ENCODE measurements around the gene SLU7.
"Not testable (repeated sequence)": the region's sequence is repeated elsewhere in the genome, so short reads cannot be mapped to it uniquely, and the experiment has no call there.

Gene SLU7

DNA sequence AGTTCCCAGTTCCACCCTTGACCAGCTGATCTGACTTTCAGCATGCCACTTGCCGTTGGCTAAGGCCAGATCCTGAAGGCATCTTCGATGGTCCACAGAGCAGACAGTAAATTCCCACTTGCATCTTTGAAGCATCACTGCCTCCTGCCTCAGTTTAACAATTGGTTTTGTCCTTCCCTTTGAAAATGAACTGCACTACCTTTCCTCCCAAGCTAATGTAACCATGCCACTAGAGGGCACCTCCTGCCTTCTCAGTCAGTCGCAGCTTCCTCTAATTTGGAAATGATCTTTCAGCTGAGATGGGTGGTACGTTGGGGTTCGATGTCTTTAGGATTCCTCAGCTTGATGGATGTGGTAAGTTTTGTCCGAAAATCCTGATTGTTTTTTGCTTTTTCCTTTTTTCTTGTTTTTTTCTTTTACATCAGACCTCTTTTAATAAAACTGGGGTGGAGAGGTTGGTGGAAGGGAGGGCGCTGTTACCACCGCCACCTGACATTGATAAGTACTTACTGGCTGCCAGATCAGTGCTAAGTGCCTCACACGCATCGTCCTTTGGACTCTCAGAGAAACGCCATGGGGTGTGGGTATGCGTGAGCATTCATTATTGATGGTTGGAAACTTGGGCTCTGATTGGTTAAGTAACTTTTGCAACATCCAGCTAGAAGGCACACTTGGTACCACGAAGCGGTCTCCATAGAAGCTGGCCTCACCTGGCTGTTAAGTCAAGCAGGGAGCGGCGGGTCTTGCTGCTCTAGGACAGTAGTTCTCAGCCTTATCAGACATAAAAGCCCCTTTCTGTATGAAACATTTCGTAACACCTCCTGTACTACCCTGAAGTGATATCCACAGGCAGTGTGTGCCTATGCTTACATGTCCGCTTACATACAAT is 19.7 kb upstream of the SLU7 start:
- peak overlapping the region; percentile 57 for H3K27ac ChIP-seq (ENCODE audit: insufficient read depth, low read length, poor library complexity, severe bottlenecking)
- peak; percentile 10 to 39 (median 38) for DNase-seq
- H3K9me3 ChIP-seq (ENCODE audit: control insufficient read depth, low read length): no peaks in the 10 kb centered on the region
- H3K27me3 ChIP-seq (replicated peaks; ENCODE audit: control insufficient read depth, insufficient read depth, low read length, poor library complexity, severe bottlenecking): no peaks in the 10 kb centered on the region
- H3K4me3 ChIP-seq (ENCODE audit: insufficient read depth, low read depth, low read length, poor library complexity, severe bottlenecking): peak overlapping the region; percentile 66
- H3K36me3 ChIP-seq (ENCODE audit: control insufficient read depth, insufficient read depth, low read length): no peaks in the 10 kb centered on the region
- no peaks in the 10 kb centered on the region for H3K4me1 ChIP-seq (ENCODE audit: control insufficient read depth, insufficient read depth, low read length, poor library complexity, severe bottlenecking)

DNA sequence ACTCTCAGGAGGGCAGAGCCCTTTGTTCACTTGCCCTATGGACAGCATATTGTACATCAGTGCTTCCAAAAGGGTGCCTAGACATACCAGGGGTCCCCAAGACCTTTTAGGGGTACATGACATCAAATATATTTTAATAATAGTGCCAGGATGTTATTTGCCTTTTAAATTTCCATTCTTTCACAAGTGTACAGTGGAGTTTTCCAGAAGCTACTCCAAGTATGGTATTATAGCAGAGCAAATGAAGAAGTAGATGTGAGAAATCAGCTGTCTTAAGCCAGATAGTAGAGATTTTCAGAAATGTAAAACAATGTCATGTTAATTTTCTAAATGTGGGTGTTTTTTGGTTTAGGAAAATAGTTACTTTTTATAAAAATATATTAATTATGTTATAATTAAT is 18.4 kb upstream of the SLU7 start:
- no peaks in the 10 kb centered on the region for H3K4me1 ChIP-seq (ENCODE audit: control insufficient read depth, insufficient read depth, low read length, poor library complexity, severe bottlenecking)
- H3K27me3 ChIP-seq (replicated peaks; ENCODE audit: control insufficient read depth, insufficient read depth, low read length, poor library complexity, severe bottlenecking): no peaks in the 10 kb centered on the region
- no peak overlapping the region for H3K4me3 ChIP-seq (ENCODE audit: insufficient read depth, low read depth, low read length, poor library complexity, severe bottlenecking)
- DNase-seq: no peak
- H3K36me3 ChIP-seq (ENCODE audit: control insufficient read depth, insufficient read depth, low read length): no peaks in the 10 kb centered on the region
- H3K27ac ChIP-seq (ENCODE audit: insufficient read depth, low read length, poor library complexity, severe bottlenecking): no peak overlapping the region
- H3K9me3 ChIP-seq (ENCODE audit: control insufficient read depth, low read length): no peaks in the 10 kb centered on the region

DNA sequence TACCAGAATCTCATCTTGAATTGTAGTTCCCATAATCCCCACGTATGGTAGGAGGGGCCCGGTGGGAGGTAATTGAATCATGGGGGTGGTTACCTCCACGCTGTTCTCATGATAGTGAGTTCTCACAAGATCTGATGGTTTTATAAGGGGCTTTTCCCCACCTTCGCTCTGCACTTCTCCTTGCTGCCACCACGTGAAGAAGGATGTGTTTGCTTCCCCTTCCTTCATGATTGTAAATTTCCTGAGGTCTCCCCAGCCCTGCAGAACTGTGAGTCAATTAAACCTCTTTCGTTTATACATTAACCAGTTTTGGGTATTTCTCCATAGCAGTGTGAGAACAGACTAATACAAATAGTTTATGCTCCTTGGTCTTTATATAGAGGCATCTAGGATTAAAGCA is 17.8 kb upstream of the SLU7 start:
- not testable (repeated sequence) for H3K4me1 ChIP-seq (ENCODE audit: control insufficient read depth, insufficient read depth, low read length, poor library complexity, severe bottlenecking)

DNA sequence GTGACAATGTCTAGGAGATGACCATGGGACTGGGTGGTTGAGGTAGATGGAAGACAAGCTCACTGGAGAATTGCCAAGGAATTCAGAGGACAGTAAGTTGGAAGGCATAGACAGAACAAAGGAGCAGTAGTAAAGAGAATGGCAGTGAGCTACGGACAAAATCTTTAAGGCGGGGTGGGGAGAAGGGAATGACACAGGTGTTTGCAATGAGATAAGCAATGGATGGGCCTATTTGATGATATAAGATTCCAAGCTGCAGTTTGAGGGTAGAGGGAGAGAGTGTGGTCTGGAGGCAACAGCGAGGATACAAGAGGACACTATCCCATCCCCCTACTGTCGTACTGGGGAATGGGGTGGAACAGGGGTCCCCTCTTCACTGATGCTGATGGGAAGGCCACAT is 17.1 kb upstream of the SLU7 start:
- no peaks in the 10 kb centered on the region for H3K9me3 ChIP-seq (ENCODE audit: control insufficient read depth, low read length)

More for the DNA sequence above, 17.8 kb upstream of the SLU7 start:
- not testable (repeated sequence) for H3K9me3 ChIP-seq (ENCODE audit: control insufficient read depth, low read length); DNase-seq; H3K36me3 ChIP-seq (ENCODE audit: control insufficient read depth, insufficient read depth, low read length); H3K4me3 ChIP-seq (ENCODE audit: insufficient read depth, low read depth, low read length, poor library complexity, severe bottlenecking); H3K27ac ChIP-seq (ENCODE audit: insufficient read depth, low read length, poor library complexity, severe bottlenecking); H3K27me3 ChIP-seq (replicated peaks; ENCODE audit: control insufficient read depth, insufficient read depth, low read length, poor library complexity, severe bottlenecking)

GRCh38 chr5:160435532-160435931 is 16.7 kb upstream of the SLU7 start:
- Histone ChIP-seq H3K36me3 (ENCODE audit: control insufficient read depth, insufficient read depth, low read length) (no peaks in the 10 kb centered on the region), H3K9me3 (ENCODE audit: control insufficient read depth, low read length) (no peaks in the 10 kb centered on the region), H3K4me1 (ENCODE audit: control insufficient read depth, insufficient read depth, low read length, poor library complexity, severe bottlenecking) (no peaks in the 10 kb centered on the region), H3K27me3 (replicated peaks; ENCODE audit: control insufficient read depth, insufficient read depth, low read length, poor library complexity, severe bottlenecking) (no peaks in the 10 kb centered on the region), H3K27ac (ENCODE audit: insufficient read depth, low read length, poor library complexity, severe bottlenecking) (no peak overlapping the region), H3K4me3 (ENCODE audit: insufficient read depth, low read depth, low read length, poor library complexity, severe bottlenecking) (no peak overlapping the region)
- DNase-seq: no peak

More for the DNA sequence above, 17.1 kb upstream of the SLU7 start:
- no peak for DNase-seq
- Histone ChIP-seq H3K27me3 (replicated peaks; ENCODE audit: control insufficient read depth, insufficient read depth, low read length, poor library complexity, severe bottlenecking) (no peaks in the 10 kb centered on the region), H3K36me3 (ENCODE audit: control insufficient read depth, insufficient read depth, low read length) (no peaks in the 10 kb centered on the region), H3K4me1 (ENCODE audit: control insufficient read depth, insufficient read depth, low read length, poor library complexity, severe bottlenecking) (no peaks in the 10 kb centered on the region), H3K27ac (ENCODE audit: insufficient read depth, low read length, poor library complexity, severe bottlenecking) (no peak overlapping the region), H3K4me3 (ENCODE audit: insufficient read depth, low read depth, low read length, poor library complexity, severe bottlenecking) (no peak overlapping the region)

GRCh38 chr5:160434022-160434531 is 15.2 kb upstream of the SLU7 start:
- no peaks in the 10 kb centered on the region for H3K36me3 ChIP-seq (ENCODE audit: control insufficient read depth, insufficient read depth, low read length)
- H3K9me3 ChIP-seq (ENCODE audit: control insufficient read depth, low read length): no peaks in the 10 kb centered on the region
- no peak for DNase-seq
- H3K27ac ChIP-seq (ENCODE audit: insufficient read depth, low read length, poor library complexity, severe bottlenecking): no peak overlapping the region
- no peaks in the 10 kb centered on the region for H3K4me1 ChIP-seq (ENCODE audit: control insufficient read depth, insufficient read depth, low read length, poor library complexity, severe bottlenecking)
- H3K27me3 ChIP-seq (replicated peaks; ENCODE audit: control insufficient read depth, insufficient read depth, low read length, poor library complexity, severe bottlenecking): no peaks in the 10 kb centered on the region
- no peak overlapping the region for H3K4me3 ChIP-seq (ENCODE audit: insufficient read depth, low read depth, low read length, poor library complexity, severe bottlenecking)

GRCh38 chr5:160432787-160433186 is 13.9 kb upstream of the SLU7 start:
- no peaks in the 10 kb centered on the region for H3K9me3 ChIP-seq (ENCODE audit: control insufficient read depth, low read length)
- no peaks in the 10 kb centered on the region for H3K4me1 ChIP-seq (ENCODE audit: control insufficient read depth, insufficient read depth, low read length, poor library complexity, severe bottlenecking)
- H3K36me3 ChIP-seq (ENCODE audit: control insufficient read depth, insufficient read depth, low read length): peaks cover 3% of the 10 kb centered on the region
- no peak overlapping the region for H3K27ac ChIP-seq (ENCODE audit: insufficient read depth, low read length, poor library complexity, severe bottlenecking)
- H3K4me3 ChIP-seq (ENCODE audit: insufficient read depth, low read depth, low read length, poor library complexity, severe bottlenecking): no peak overlapping the region
- DNase-seq: no peak
- no peaks in the 10 kb centered on the region for H3K27me3 ChIP-seq (replicated peaks; ENCODE audit: control insufficient read depth, insufficient read depth, low read length, poor library complexity, severe bottlenecking)

DNA sequence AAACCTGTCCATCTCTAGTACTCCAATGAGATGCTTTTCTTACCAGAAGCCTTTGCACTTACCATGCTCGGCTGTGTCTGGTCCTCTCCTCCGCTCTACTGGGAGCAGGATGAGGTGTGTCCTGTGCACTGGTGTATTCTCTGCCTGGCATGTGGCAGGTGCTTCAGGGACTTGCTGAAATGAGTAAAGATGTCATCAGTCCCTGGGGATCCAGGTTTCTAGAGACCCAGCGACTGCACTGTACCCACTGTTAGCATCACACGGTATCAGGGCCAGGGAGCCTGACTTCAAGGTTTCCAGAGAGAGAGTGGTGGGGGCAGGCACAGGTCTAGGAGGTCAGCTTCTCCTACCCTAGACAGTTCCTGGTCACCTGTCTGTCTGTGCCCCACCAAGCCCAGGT is 13.3 kb upstream of the SLU7 start:
- Histone ChIP-seq H3K36me3 (ENCODE audit: control insufficient read depth, insufficient read depth, low read length) (peaks cover 3% of the 10 kb centered on the region), H3K27ac (ENCODE audit: insufficient read depth, low read length, poor library complexity, severe bottlenecking) (no peak overlapping the region), H3K4me3 (ENCODE audit: insufficient read depth, low read depth, low read length, poor library complexity, severe bottlenecking) (no peak overlapping the region), H3K27me3 (replicated peaks; ENCODE audit: control insufficient read depth, insufficient read depth, low read length, poor library complexity, severe bottlenecking) (no peaks in the 10 kb centered on the region), H3K4me1 (ENCODE audit: control insufficient read depth, insufficient read depth, low read length, poor library complexity, severe bottlenecking) (no peaks in the 10 kb centered on the region), H3K9me3 (ENCODE audit: control insufficient read depth, low read length) (no peaks in the 10 kb centered on the region)
- no peak for DNase-seq

GRCh38 chr5:160427607-160428006 is 8.7 kb upstream of the SLU7 start:
- peaks cover 3% of the 10 kb centered on the region for H3K36me3 ChIP-seq (ENCODE audit: control insufficient read depth, insufficient read depth, low read length)
- DNase-seq: no peak
- no peak overlapping the region for H3K27ac ChIP-seq (ENCODE audit: insufficient read depth, low read length, poor library complexity, severe bottlenecking)

DNA sequence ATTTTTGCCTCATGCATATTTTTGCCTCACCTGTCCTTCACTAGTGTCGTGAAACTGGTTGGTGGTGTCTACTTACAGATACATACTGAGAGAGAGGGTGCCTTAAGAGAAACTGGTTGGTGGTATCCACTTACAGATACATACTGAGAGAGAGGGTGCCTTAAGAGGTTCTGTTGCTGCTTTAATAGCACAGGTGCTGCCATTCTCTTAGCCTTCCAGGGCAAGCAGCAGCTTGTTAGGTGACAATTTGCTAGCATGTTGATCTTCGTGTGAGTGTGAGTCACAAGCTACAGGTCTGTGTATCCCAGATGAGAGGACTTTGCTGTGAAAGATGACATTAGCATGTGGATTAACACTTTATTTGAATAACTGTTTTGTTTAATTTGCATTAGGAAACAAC is 4.2 kb upstream of the SLU7 start:
- DNase-seq: no peak
- Histone ChIP-seq H3K9me3 (ENCODE audit: control insufficient read depth, low read length) (no peaks in the 10 kb centered on the region), H3K36me3 (ENCODE audit: control insufficient read depth, insufficient read depth, low read length) (no peaks in the 10 kb centered on the region), H3K27me3 (replicated peaks; ENCODE audit: control insufficient read depth, insufficient read depth, low read length, poor library complexity, severe bottlenecking) (no peaks in the 10 kb centered on the region), H3K4me3 (ENCODE audit: insufficient read depth, low read depth, low read length, poor library complexity, severe bottlenecking) (no peak overlapping the region), H3K27ac (ENCODE audit: insufficient read depth, low read length, poor library complexity, severe bottlenecking) (peak overlapping the region; percentile 18), H3K4me1 (ENCODE audit: control insufficient read depth, insufficient read depth, low read length, poor library complexity, severe bottlenecking) (peaks cover 15% of the 10 kb centered on the region)

More at GRCh38 chr5:160427607-160428006, 8.7 kb upstream of the SLU7 start:
- Histone ChIP-seq H3K27me3 (replicated peaks; ENCODE audit: control insufficient read depth, insufficient read depth, low read length, poor library complexity, severe bottlenecking) (no peaks in the 10 kb centered on the region), H3K4me3 (ENCODE audit: insufficient read depth, low read depth, low read length, poor library complexity, severe bottlenecking) (no peak overlapping the region), H3K9me3 (ENCODE audit: control insufficient read depth, low read length) (no peaks in the 10 kb centered on the region), H3K4me1 (ENCODE audit: control insufficient read depth, insufficient read depth, low read length, poor library complexity, severe bottlenecking) (peaks cover 6% of the 10 kb centered on the region)

Data from effector memory CD4-positive, alpha-beta T cell (primary cell).